HEK293T (cell line): ENCODE measurements around the gene ZDHHC1.

Experiments
- CTCF ChIA-PET: fragments of 350-600 bp; formaldehyde crosslinking; extraction: SDS; loops from one replicate; lab custom pipeline; 2021; ENCODE audit warnings: antibody characterized with exemption, inconsistent platforms; lab: Yijun Ruan, JAX
- POLR2A ChIA-PET: fragments of 350-600 bp; formaldehyde crosslinking; extraction: SDS; loops from one replicate; lab custom pipeline; 2020; ENCODE audit warnings: antibody characterized with exemption, inconsistent platforms; lab: Yijun Ruan, JAX
- DNase-seq: peaks from one replicate; pipeline ENCODE4 v3.0.0; 2012; ENCODE audit warnings: mixed read lengths; ENCODE audit errors: extremely low spot score
- ARNT ChIP-seq: fragments of 450-650 bp; IDR thresholded peaks from 2 replicates; pipeline ENCODE4 v1.6.1; 2017; ENCODE audit warnings: mild to moderate bottlenecking
- BHLHE40 ChIP-seq: fragments of 450-650 bp; IDR thresholded peaks from 2 replicates; pipeline ENCODE4 v1.6.1; 2016; ENCODE audit warnings: mild to moderate bottlenecking, moderate library complexity, borderline replicate concordance
- CTBP1 ChIP-seq: fragments of 450-650 bp; IDR thresholded peaks from 2 replicates; pipeline ENCODE4 v1.6.1; 2016; ENCODE audit warnings: borderline replicate concordance
- ELF4 ChIP-seq: fragments of 450-650 bp; IDR thresholded peaks from 2 replicates; pipeline ENCODE4 v1.6.1; 2017; ENCODE audit warnings: antibody characterized with exemption
- FOXA1 ChIP-seq: fragments of 450-650 bp; IDR thresholded peaks from 2 replicates; pipeline ENCODE4 v1.6.1; 2016; ENCODE audit warnings: mild to moderate bottlenecking
- FOXK2 ChIP-seq: fragments of 450-650 bp; IDR thresholded peaks from 2 replicates; pipeline ENCODE4 v1.6.1; 2016; ENCODE audit warnings: mild to moderate bottlenecking
- FOXM1 ChIP-seq: fragments of 450-650 bp; IDR thresholded peaks from 2 replicates; pipeline ENCODE4 v1.6.1; 2017; ENCODE audit warnings: mild to moderate bottlenecking, borderline replicate concordance
- HDGF ChIP-seq: fragments of 450-650 bp; IDR thresholded peaks from 2 replicates; pipeline ENCODE4 v1.6.1; 2017; ENCODE audit warnings: antibody characterized with exemption, borderline replicate concordance
- L3MBTL2 ChIP-seq: fragments of 450-650 bp; conservative IDR thresholded peaks from 2 replicates; pipeline ENCODE4 v1.6.1; 2016; ENCODE audit warnings: mild to moderate bottlenecking
- LEF1 ChIP-seq: fragments of 450-650 bp; IDR thresholded peaks from 2 replicates; pipeline ENCODE4 v1.6.1; 2017; ENCODE audit warnings: mild to moderate bottlenecking, borderline replicate concordance
- NFRKB ChIP-seq: fragments of 450-650 bp; IDR thresholded peaks from 2 replicates; pipeline ENCODE4 v1.6.1; 2016; ENCODE audit warnings: mild to moderate bottlenecking, moderate library complexity
- SP1 ChIP-seq: fragments of 450-650 bp; IDR thresholded peaks from 2 replicates; pipeline ENCODE4 v1.6.1; 2017
- SUZ12 ChIP-seq: fragments of 450-650 bp; IDR thresholded peaks from 2 replicates; pipeline ENCODE4 v1.6.1; 2016; ENCODE audit warnings: mild to moderate bottlenecking
- TARDBP ChIP-seq: fragments of 450-650 bp; IDR thresholded peaks from 2 replicates; pipeline ENCODE4 v1.6.1; 2016
- ZNF384 ChIP-seq: fragments of 450-650 bp; IDR thresholded peaks from 2 replicates; pipeline ENCODE4 v1.6.1; 2016
- TF ChIP-seq, protein P1 (sequence below): fragments of 450-650 bp; IDR thresholded peaks from 2 replicates; pipeline ENCODE4 v1.6.1; 2016

ZDHHC1 gene

DNA sequence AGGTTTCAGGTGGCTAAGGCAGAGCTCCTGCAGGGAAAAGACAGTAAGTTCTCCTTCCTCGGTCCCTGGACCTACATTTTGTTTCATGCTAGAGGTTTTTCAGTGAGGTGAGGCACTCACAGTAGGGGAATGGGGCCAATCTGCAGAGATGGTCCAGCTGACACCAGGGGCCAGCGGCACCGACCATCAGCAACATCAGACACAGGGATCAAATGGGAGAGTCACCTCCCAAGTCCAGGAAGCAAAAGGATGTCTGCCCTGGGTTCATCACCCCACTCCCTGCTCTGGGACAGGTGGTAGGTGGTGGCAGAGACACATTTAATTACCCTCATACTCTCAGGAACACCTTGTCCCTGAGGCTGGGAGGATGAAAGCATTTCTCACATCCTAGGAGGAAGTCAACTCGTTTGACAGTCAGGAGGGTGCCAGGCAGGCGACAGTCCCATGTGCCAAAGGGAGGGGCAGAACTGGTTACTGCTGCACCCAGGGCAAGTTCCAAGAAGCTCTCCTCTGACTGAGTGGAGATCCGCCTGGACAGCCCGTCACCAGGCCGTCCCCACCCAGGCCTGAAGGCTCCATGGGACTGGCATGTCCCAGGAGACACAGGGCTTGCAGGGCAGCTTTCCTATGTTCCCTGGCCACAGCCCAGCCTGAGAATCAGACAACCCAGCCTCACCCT is 45.5 kb upstream of the ZDHHC1 start:
- DNase-seq = no peak
- ChIA-PET CTCF (interaction anchor here (0.6 to 5.8 kb wide), 2 partner anchors 17 to 35 kb away, joined by 4 to 50 read pairs; no protein-coding TSS in a partner anchor), POLR2A (no interaction called here)
- TF ChIP-seq CTBP1 (no peak), ZNF384 (no peak), HDGF (no peak), ARNT (no peak), NFRKB (no peak), ELF4 (no peak), TARDBP (no peak), FOXM1 (no peak), BHLHE40 (no peak), FOXK2 (no peak), SUZ12 (no peak), LEF1 (no peak), FOXA1 (no peak), L3MBTL2 (no peak)
- TF ChIP-seq, protein P1, sequence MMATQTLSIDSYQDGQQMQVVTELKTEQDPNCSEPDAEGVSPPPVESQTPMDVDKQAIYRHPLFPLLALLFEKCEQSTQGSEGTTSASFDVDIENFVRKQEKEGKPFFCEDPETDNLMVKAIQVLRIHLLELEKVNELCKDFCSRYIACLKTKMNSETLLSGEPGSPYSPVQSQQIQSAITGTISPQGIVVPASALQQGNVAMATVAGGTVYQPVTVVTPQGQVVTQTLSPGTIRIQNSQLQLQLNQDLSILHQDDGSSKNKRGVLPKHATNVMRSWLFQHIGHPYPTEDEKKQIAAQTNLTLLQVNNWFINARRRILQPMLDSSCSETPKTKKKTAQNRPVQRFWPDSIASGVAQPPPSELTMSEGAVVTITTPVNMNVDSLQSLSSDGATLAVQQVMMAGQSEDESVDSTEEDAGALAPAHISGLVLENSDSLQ = no peak

DNA sequence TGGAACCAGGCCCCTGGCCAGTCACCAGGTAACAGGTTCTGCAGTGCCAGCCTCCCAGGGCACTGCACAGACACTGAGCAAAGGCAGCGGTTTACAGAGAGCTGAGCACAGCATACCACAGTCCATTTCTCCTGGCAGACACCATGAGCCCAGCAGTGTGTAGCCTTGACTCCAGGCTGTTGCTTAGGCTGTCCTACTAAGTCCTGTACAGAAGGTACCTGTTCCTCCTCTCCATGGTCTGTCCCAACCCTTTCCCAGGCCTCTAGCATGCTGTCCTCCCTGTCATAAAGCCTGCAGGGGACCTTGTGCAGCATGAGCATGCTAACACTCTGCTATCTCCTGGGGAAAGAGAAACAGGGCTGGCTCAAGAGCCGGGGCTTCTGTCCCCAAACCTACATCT is 44.7 kb upstream of the ZDHHC1 start:
- TF ChIP-seq BHLHE40 (no peak), SUZ12 (no peak), LEF1 (no peak), ELF4 (no peak), HDGF (no peak), L3MBTL2 (no peak), CTBP1 (no peak), SP1 (no peak), FOXK2 (no peak), NFRKB (no peak), ARNT (no peak), TARDBP (no peak), FOXA1 (no peak), FOXM1 (no peak), ZNF384 (no peak)
- TF ChIP-seq, protein P1 = no peak
- ChIA-PET CTCF (no interaction called here), POLR2A (no interaction called here)
- DNase-seq = no peak

DNA sequence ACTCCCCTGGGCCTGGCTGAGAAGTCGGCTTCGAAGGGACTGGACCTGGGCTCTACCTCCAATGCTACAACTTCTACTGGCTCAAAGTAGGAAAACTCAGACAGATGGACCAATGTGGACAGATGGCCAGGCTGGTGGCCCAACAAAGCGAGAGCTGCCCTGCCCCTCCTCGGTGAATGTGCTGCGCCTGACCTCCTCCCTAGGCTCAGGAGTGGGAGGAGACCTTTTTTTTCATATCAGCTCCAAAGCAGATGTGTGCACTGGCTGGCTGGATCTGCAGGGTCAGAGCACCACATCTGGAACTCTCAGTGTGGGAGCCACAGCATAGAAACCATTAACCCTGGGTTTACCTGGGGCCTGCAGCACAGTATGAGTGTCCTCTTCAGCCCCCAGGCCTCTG is 43.9 kb upstream of the ZDHHC1 start:
- no peak for DNase-seq
- no peak for TF ChIP-seq TARDBP
- no peak for TF ChIP-seq ZNF384
- TF ChIP-seq FOXM1 = no peak
- TF ChIP-seq HDGF = no peak
- TF ChIP-seq BHLHE40 = no peak
- no peak for TF ChIP-seq ELF4
- TF ChIP-seq SP1 = no peak
- no peak for TF ChIP-seq LEF1
- TF ChIP-seq, protein P1 = no peak
- no peak for TF ChIP-seq L3MBTL2
- TF ChIP-seq SUZ12 = no peak
- no peak for TF ChIP-seq FOXA1
- TF ChIP-seq ARNT = no peak
- TF ChIP-seq NFRKB = no peak
- CTCF ChIA-PET = no interaction called here
- POLR2A ChIA-PET = no interaction called here

DNA sequence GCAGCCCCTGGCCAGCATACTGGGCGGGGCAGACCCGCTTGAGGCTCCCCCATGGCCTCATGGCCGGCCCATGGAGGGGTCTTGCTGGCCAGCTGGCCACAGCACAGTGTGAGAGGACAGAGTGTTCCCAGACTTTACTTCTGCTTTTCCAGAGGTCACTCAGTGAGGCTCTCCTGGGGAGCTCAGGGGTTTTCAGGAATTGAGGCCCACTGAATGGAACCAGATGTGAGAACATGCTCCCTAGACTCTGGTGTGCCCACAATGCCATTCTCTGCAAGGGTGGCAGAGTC is 43.5 kb upstream of the ZDHHC1 start:
- CTCF ChIA-PET = no interaction called here
- POLR2A ChIA-PET = no interaction called here
- DNase-seq = no peak
- no peak for TF ChIP-seq SP1
- TF ChIP-seq, protein P1 = no peak
- TF ChIP-seq SUZ12 = no peak
- TF ChIP-seq FOXM1 = no peak
- no peak for TF ChIP-seq ELF4
- no peak for TF ChIP-seq TARDBP
- no peak for TF ChIP-seq FOXA1
- TF ChIP-seq LEF1 = no peak
- TF ChIP-seq CTBP1 = no peak
- no peak for TF ChIP-seq L3MBTL2
- TF ChIP-seq ZNF384 = no peak

DNA sequence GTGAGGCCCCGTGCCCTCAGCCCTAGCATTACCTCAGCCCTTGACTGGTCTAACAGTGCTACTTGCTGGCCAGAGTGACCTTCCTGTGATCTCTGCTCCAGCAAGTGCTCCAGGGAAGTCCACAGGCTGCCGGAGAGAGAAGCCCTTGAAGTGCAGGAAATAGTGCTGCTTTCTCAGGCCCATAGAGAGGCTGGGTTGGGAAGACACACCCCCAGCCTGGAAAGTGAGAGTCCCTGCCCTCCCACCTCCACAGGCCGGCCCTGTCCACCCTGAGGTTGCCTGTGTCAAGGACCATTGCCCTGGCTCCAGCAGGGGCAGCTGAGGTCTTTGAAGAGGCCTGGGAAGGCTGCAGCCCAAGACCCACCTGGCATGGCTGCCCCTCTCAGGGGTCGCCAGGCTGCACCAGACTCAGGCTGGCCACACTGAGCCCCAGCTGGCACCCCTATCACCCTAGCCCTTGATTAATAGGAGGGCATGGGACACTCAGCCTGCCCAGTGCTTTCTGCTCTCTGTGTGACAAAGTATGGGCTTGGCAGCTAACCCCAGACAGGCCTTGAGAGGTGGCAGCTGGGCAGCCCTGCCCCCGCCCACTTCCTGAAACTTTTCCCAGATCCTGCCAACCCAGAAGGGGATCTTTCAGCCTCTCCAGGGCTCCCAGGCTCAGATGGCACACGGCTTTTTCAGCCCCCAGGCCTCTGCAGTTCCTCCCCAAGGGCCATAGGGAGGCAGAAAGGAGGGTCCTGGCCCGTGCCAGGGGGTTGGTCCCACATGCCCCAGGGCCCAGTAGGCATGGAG is 43.0 kb upstream of the ZDHHC1 start:
- CTCF ChIA-PET = no interaction called here
- no peak for DNase-seq
- POLR2A ChIA-PET = no interaction called here
- TF ChIP-seq ELF4 = no peak
- TF ChIP-seq ZNF384 = no peak
- no peak for TF ChIP-seq SUZ12
- no peak for TF ChIP-seq FOXM1
- no peak for TF ChIP-seq LEF1
- no peak for TF ChIP-seq HDGF
- no peak for TF ChIP-seq ARNT
- TF ChIP-seq NFRKB = no peak
